GM12878 (cell line): Measurements from ENCODE around the gene CHN2. TPM values are rescaled to one million over a fixed set of nuclear protein-coding genes. Genes with fewer than 3 reads are reported as not detected.

Experiments
- ATAC-seq: fragments of 200-7000 bp; cut with Tn5 transposase; 3 replicates; pipeline ENCODE4 v1.9.1; 2020; ENCODE audit warnings: mild to moderate bottlenecking, moderate library complexity
- BruUV-seq: library from RNA; stranded (reverse); fragments of 400-500 nt; replicated peaks from 2 replicates; lab custom pipeline; 2021; lab: Mats Ljungman, UMichigan
- CTCF ChIA-PET: fragments of 300-600 bp; sonication (Branson Sonifier 250); formaldehyde crosslinking; extraction: SDS; loops from one replicate; lab custom pipeline; 2021; ENCODE audit warnings: inconsistent platforms; lab: Yijun Ruan, JAX
- POLR2A ChIA-PET: fragments of 350-600 bp; formaldehyde crosslinking; extraction: SDS; loops from one replicate; lab custom pipeline; 2021; ENCODE audit warnings: inconsistent platforms; lab: Charles Lee
- RAD21 ChIA-PET: fragments of 300-600 bp; sonication (Branson Sonifier 250); formaldehyde crosslinking; loops from one replicate; lab custom pipeline; 2023; ENCODE audit warnings: antibody characterized with exemption; ENCODE audit not compliant: unreplicated experiment; lab: Charles Lee
- SMC1A ChIA-PET: fragments of 300-600 bp; sonication (Branson Sonifier 250); formaldehyde crosslinking; loops from one replicate; lab custom pipeline; 2023; ENCODE audit not compliant: unreplicated experiment, uncharacterized antibody; lab: Charles Lee
- DNase-seq: peaks from one replicate; pipeline ENCODE4 v3.0.0-alpha.2; 2011; ENCODE audit warnings: low read depth, low spot score
- FAIRE-seq: peaks from 3 replicates; lab custom pipeline; 2011; peaks lifted over from hg19 to GRCh38; lab: Jason Lieb, UNC
- H2AFZ ChIP-seq: 2 replicates; pipeline ENCODE4 v1.6.0; 2011; ENCODE audit warnings: low read depth, low read length, control low read depth; ENCODE audit not compliant: control insufficient read depth
- H3K27ac ChIP-seq: 2 replicates; pipeline ENCODE4 v1.5.1; 2011; ENCODE audit warnings: control low read depth; ENCODE audit not compliant: control insufficient read depth, insufficient read depth
- H3K27me3 ChIP-seq, 2 experiments: replicated peaks in 1 of 2; 2 replicates each; pipeline versions ENCODE4 v1.6.0 to v1.6.1; 2011; ENCODE audit warnings: low read length in 1 of 2; ENCODE audit not compliant: control insufficient read depth in 2 of 2, insufficient read depth in 2 of 2
- H3K36me3 ChIP-seq, 2 experiments: 2 replicates each; pipeline ENCODE4 v1.5.1; 2011; ENCODE audit warnings: low read length in 1 of 2; ENCODE audit not compliant: control insufficient read depth in 2 of 2, insufficient read depth in 2 of 2
- H3K4me1 ChIP-seq: 2 replicates; pipeline ENCODE4 v1.6.1; 2011; ENCODE audit warnings: mild to moderate bottlenecking, low read length, moderate library complexity, mixed read lengths; ENCODE audit not compliant: control insufficient read depth, insufficient read depth
- H3K4me2 ChIP-seq: 2 replicates; pipeline ENCODE4 v1.6.0; 2011; ENCODE audit warnings: control low read depth; ENCODE audit not compliant: control insufficient read depth, insufficient read depth
- H3K4me3 ChIP-seq: fragments of 200-600 bp; sonication (generic); 2 replicates; pipeline ENCODE4 v1.5.1; 2016
- H3K79me2 ChIP-seq: 2 replicates; pipeline ENCODE4 v1.6.0; 2011; ENCODE audit warnings: low read length; ENCODE audit not compliant: control insufficient read depth, insufficient read depth
- H3K9ac ChIP-seq: 2 replicates; pipeline ENCODE4 v1.8.0; 2011; ENCODE audit warnings: low read length, control low read depth, mixed read lengths; ENCODE audit not compliant: control insufficient read depth, insufficient read depth
- H3K9me3 ChIP-seq: replicated peaks from 3 replicates; pipeline ENCODE4 v1.5.1; 2011; ENCODE audit warnings: mild to moderate bottlenecking, low read length; ENCODE audit not compliant: control insufficient read depth, insufficient read depth
- H4K20me1 ChIP-seq: 2 replicates; pipeline ENCODE4 v1.6.0; 2011; ENCODE audit not compliant: control insufficient read depth, insufficient read depth
- ATF7 ChIP-seq: fragments of 450-650 bp; IDR thresholded peaks from 2 replicates; pipeline ENCODE4 v1.6.1; 2016; ENCODE audit warnings: low read depth, mild to moderate bottlenecking
- BCL11A ChIP-seq: IDR thresholded peaks from 2 replicates; pipeline ENCODE4 v1.6.1; 2011; ENCODE audit warnings: low read depth, low read length
- EP300 ChIP-seq, 2 experiments: fragments of 150-350 bp in 1 of 2; IDR thresholded peaks; 2 replicates each; pipeline ENCODE4 v1.6.1; 2011 to 2012; ENCODE audit warnings: low read depth in 2 of 2, low read length in 2 of 2, borderline replicate concordance in 1 of 2, improper control_type of control experiment in 1 of 2, inconsistent platforms in 1 of 2; ENCODE audit not compliant: control insufficient read depth in 1 of 2
- IKZF1 ChIP-seq: fragments of 450-650 bp; conservative IDR thresholded peaks from 2 replicates; pipeline ENCODE4 v1.6.1; 2017; ENCODE audit warnings: antibody characterized with exemption, mild to moderate bottlenecking
- IRF3 ChIP-seq: fragments of 450-650 bp; IDR thresholded peaks from 2 replicates; pipeline ENCODE4 v1.6.1; 2014; ENCODE audit warnings: mild to moderate bottlenecking
- IRF4 ChIP-seq: IDR thresholded peaks from 2 replicates; pipeline ENCODE4 v1.6.1; 2011; ENCODE audit warnings: low read depth, low read length
- MEF2B ChIP-seq: fragments of 450-650 bp; IDR thresholded peaks from 2 replicates; pipeline ENCODE4 v1.6.1; 2018; ENCODE audit warnings: mild to moderate bottlenecking, moderate library complexity; ENCODE audit not compliant: partially characterized antibody, poor library complexity, severe bottlenecking
- MTA2 ChIP-seq: fragments of 450-650 bp; IDR thresholded peaks from 2 replicates; pipeline ENCODE4 v1.6.1; 2016; ENCODE audit warnings: low read depth, mild to moderate bottlenecking, moderate library complexity
- NBN ChIP-seq: fragments of 450-650 bp; IDR thresholded peaks from 2 replicates; pipeline ENCODE4 v1.6.1; 2016
- PKNOX1 ChIP-seq: fragments of 450-650 bp; IDR thresholded peaks from 2 replicates; pipeline ENCODE4 v1.6.1; 2016; ENCODE audit warnings: mild to moderate bottlenecking
- POU2F2 ChIP-seq: IDR thresholded peaks from 3 replicates; pipeline ENCODE4 v1.6.1; 2011; ENCODE audit warnings: low read depth, mild to moderate bottlenecking, low read length, borderline replicate concordance
- RUNX3 ChIP-seq: IDR thresholded peaks from 2 replicates; pipeline ENCODE4 v1.6.1; 2012; ENCODE audit warnings: low read length, inconsistent platforms
- SP1 ChIP-seq: IDR thresholded peaks from one replicate; pipeline ENCODE4 v1.6.1; 2011; ENCODE audit warnings: low read depth, low read length
- ZBTB4 ChIP-seq: fragments of 450-650 bp; formaldehyde crosslinking; IDR thresholded peaks from 2 replicates; pipeline ENCODE4 v1.4.0; 2022; ENCODE audit warnings: mild to moderate bottlenecking, moderate library complexity
- ZNF217 ChIP-seq: fragments of 450-650 bp; IDR thresholded peaks from 2 replicates; pipeline ENCODE4 v1.6.1; 2017; ENCODE audit warnings: antibody characterized with exemption, mild to moderate bottlenecking
- WGBS: methylation state at CpG from one replicate; pipeline ENCODE4 v1.1.6; 2016; ENCODE audit warnings: low lambda C conversion rate; ENCODE audit not compliant: insufficient replicate concordance, insufficient coverage; ENCODE audit errors: missing lambda C conversion rate; 5-methylcytosine and 5-hydroxymethylcytosine counted together
- in situ Hi-C: fragments of 300-500 bp; cut with MboI; formaldehyde crosslinking; loops from 9 replicates; pipeline ENCODE4 v1.14.3; 2018; ENCODE audit warnings: mixed read lengths
- intact Hi-C: fragments of 100-400 bp; cut with micrococcal nuclease; formaldehyde crosslinking; loops from one replicate; pipeline ENCODE4 v1.14.2; 2022; ENCODE audit not compliant: unreplicated experiment
- polyA plus RNA-seq, 11 experiments: library from polyadenylated mRNA; depleted of rRNA in 4 of 11; unstranded in 6 of 11; stranded (reverse) in 5 of 11; fragments of >200 nt; fragmentation: Nextera tagmentation in 4 of 11; fragmentation: Illumina TruSeq in 1 of 11; extraction: Ambion mirVana in 4 of 11; extraction: Trizol in 1 of 11; gene quantifications; 1 replicate in 1 of 11; 2 replicates in 10 of 11; pipeline versions ENCODE4 v1.2.1 to v1.2.3, GENCODE V29; 2011 to 2016; ENCODE audit warnings: inconsistent platforms in 2 of 11, missing spikeins in 2 of 11, low read depth in 1 of 11
- total RNA-seq, 4 experiments: library from RNA; depleted of rRNA in 3 of 4; stranded (reverse); fragments of >200 nt in 3 of 4; fragmentation: Illumina TruSeq in 1 of 4; extraction: Trizol in 1 of 4; gene quantifications; 2 replicates each; pipeline versions ENCODE4 v1.2.1 to v1.2.3, GENCODE V29; 2013 to 2021
- TF ChIP-seq, protein P1 (sequence below): IDR thresholded peaks from 2 replicates; pipeline ENCODE4 v1.6.1; 2012; ENCODE audit warnings: low read length, inconsistent platforms

Gene CHN2
- total and polyA plus RNA-seq, 10 of the 15 experiments (the other 5 are each of a cell fraction or from before 2014, with no cell fraction given), result 0.11 to 3.8 (median 0.37) TPM; not detected in 2

DNA sequence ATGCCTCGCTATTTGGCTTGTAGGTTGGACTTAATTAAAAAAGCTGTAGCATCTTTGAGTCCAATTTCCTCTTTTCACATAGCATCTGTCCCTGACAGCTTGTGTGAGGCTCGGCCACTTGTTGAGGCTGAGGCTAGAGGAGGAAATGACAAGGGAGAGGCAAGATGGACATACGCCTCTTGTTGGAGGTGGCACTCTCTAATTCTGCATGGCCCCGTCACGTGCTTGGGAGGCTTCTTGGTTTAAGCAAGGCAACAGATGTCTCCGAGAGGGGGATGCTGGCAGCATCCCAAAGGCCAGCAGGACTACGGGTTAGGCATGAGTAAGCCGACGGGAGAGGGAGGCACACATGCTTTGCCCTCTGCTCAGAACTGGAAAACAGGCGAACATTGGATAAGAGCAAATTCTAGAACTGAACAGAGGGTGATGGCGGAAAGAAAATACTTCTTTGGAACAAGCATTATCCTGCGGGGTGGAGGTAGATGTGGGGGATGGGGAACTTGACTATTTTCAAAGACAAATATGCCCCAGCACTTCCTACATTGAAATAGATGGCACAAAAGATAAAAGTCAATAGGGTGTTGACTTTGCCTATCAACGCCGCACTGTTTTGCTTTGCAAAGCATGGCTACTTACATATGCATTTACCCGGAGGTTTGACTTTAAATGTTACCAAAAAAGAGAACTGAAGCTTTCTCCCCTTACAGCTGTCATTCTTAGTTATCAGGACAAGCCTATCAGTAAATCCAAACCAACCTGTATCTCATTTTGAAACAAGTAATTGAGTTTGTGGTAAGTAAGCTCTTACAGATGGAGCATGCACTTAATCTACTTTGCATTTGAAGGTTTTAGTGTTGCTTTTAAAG, 94.8 kb downstream of the CHN2 start:
- peaks cover 13% of the 10 kb centered on the region for H3K4me1 ChIP-seq
- H3K4me2 ChIP-seq, result peak overlapping the region; percentile 38
- POLR2A ChIA-PET, result no interaction called here
- ATAC-seq (peak; percentile 84), FAIRE-seq (no peak), DNase-seq (peak; percentile 33)
- RAD21 ChIA-PET, result interaction anchor here (1.0 kb wide), 1 partner anchor 50 kb away, joined by 4 read pairs; no protein-coding TSS in a partner anchor
- H4K20me1 ChIP-seq, result no peaks in the 10 kb centered on the region
- no peaks in the 10 kb centered on the region for H3K36me3 ChIP-seq
- intact Hi-C loops, result loop anchor here (2.0 to 5.0 kb wide), 2 partner anchors 45 to 92 kb away; no protein-coding TSS in a partner anchor
- no peak overlapping the region for H2AFZ ChIP-seq
- no peak overlapping the region for H3K4me3 ChIP-seq
- no peaks in the 10 kb centered on the region for H3K79me2 ChIP-seq
- in situ Hi-C loops, result no loop called here
- BruUV-seq, result no TSS peak
- CTCF ChIA-PET, result interaction anchor here (0.6 to 1.7 kb wide), 3 partner anchors 8 to 49 kb away, joined by 3 to 4 read pairs (median 3); no protein-coding TSS in a partner anchor
- no peaks in the 10 kb centered on the region; the same call in 2 of the 3 replicates for H3K9me3 ChIP-seq
- SMC1A ChIA-PET, result interaction anchor here (1.1 to 1.6 kb wide), 2 partner anchors 17 to 28 kb away, joined by 3 to 4 read pairs; no protein-coding TSS in a partner anchor
- no peak overlapping the region for H3K9ac ChIP-seq
- peaks cover 0 to 9% of the 10 kb centered on the region in 2 experiments; a peak in 1 of 4 replicates for H3K27me3 ChIP-seq
- WGBS, result 2% methylated on average over 15 of the region's 15 CpGs
- no peak overlapping the region for H3K27ac ChIP-seq
- TF ChIP-seq IRF4 (0 out of 2 replicates have a peak, but pooled peaks have one; percentile 45), NBN (no peak), POU2F2 (peak; percentile 92; the same call in 2 of the 3 replicates), IKZF1 (no peak), MTA2 (peak; percentile 81), IRF3 (no peak), SP1 (no peak), EP300 (IDR thresholded peaks at IDR 0.05; ENCODE audit: borderline replicate concordance in 1 of 2, control insufficient read depth in 1 of 2, low read depth in 2 of 2, low read length in 2 of 2) (peak in 1 of 2 experiments; percentile 57; a peak in 1 of 4 replicates), ZBTB4 (no peak), MEF2B (peak; percentile 42), ZNF217 (peak; percentile 49; the same call in 1 of the 2 replicates), BCL11A (peak; percentile 70), PKNOX1 (peak; percentile 91), RUNX3 (peak; percentile 51), ATF7 (peak; percentile 20; the same call in 1 of the 2 replicates)
- TF ChIP-seq, protein P1, sequence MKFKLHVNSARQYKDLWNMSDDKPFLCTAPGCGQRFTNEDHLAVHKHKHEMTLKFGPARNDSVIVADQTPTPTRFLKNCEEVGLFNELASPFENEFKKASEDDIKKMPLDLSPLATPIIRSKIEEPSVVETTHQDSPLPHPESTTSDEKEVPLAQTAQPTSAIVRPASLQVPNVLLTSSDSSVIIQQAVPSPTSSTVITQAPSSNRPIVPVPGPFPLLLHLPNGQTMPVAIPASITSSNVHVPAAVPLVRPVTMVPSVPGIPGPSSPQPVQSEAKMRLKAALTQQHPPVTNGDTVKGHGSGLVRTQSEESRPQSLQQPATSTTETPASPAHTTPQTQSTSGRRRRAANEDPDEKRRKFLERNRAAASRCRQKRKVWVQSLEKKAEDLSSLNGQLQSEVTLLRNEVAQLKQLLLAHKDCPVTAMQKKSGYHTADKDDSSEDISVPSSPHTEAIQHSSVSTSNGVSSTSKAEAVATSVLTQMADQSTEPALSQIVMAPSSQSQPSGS, result no peak; the same call in 1 of the 2 replicates
